ENCODE measurements around the gene SYNGAP1. TPM values are rescaled to one million over a fixed set of nuclear protein-coding genes. Genes with fewer than 3 reads are reported as not detected.

The SYNGAP1 gene
- polyA plus RNA-seq, 1 donor from 2014 or later: 4.3 TPM

- no peaks in the 10 kb centered on the region for H4K20me1 ChIP-seq (ENCODE audit: insufficient read depth)
- no peaks in the 10 kb centered on the region for H3K36me3 ChIP-seq (ENCODE audit: insufficient read depth, low read length)
- no peaks in the 10 kb centered on the region for H3F3A ChIP-seq (ENCODE audit: insufficient read depth, low read length, poor library complexity, severe bottlenecking)
- H3K9ac ChIP-seq (ENCODE audit: low read length): peak overlapping the region; percentile 84
- H2AFZ ChIP-seq (ENCODE audit: low read depth, low read length): peak overlapping the region; percentile 83
- H3K27ac ChIP-seq (ENCODE audit: low read length): peak overlapping the region; percentile 67
- H3K9me2 ChIP-seq (ENCODE audit: insufficient read depth, low read length): no peaks in the 10 kb centered on the region
- H3K4me2 ChIP-seq (ENCODE audit: low read length): peak overlapping the region; percentile 97
- no peaks in the 10 kb centered on the region for H3K9me3 ChIP-seq (ENCODE audit: low read length)
- TF ChIP-seq EZH2 (IDR thresholded peaks at IDR 0.05; ENCODE audit: borderline replicate concordance, insufficient read depth, low read length, poor library complexity, severe bottlenecking) (no peak), REST (IDR thresholded peaks at IDR 0.05; ENCODE audit: borderline replicate concordance) (peak; percentile 20), POLR2AphosphoS5 (IDR thresholded peaks at IDR 0.05) (peak; percentile 15), MXI1 (conservative IDR thresholded peaks at IDR 0.05; ENCODE audit: poor library complexity, severe bottlenecking) (peak; percentile 91), CTCF (IDR thresholded peaks at IDR 0.05; ENCODE audit: poor library complexity, severe bottlenecking) (no peak)
- no peaks in the 10 kb centered on the region for H3K27me3 ChIP-seq (ENCODE audit: insufficient read depth, low read depth, low read length)
- H3K4me3 ChIP-seq (ENCODE audit: low read length): peak overlapping the region; percentile 83
- peaks cover 4% of the 10 kb centered on the region for H3K79me2 ChIP-seq (replicated peaks; ENCODE audit: insufficient read depth, low read length)
These were observed 9.7 kb upstream of the SYNGAP1 start for GRCh38 chr6:33410050-33410710.

- peak within 1 kb of the TSS; percentile 84 for H3K9ac ChIP-seq (ENCODE audit: low read length)
- H2AFZ ChIP-seq (ENCODE audit: low read depth, low read length): peak within 1 kb of the TSS; percentile 83
- H3K9me3 ChIP-seq (ENCODE audit: low read length): no peaks in the 10 kb centered on the region
- no peaks in the 10 kb centered on the region for H4K20me1 ChIP-seq (ENCODE audit: insufficient read depth)
- no peaks in the 10 kb centered on the region for H3K9me2 ChIP-seq (ENCODE audit: insufficient read depth, low read length)
- TF ChIP-seq POLR2AphosphoS5 (IDR thresholded peaks at IDR 0.05) (peak; percentile 59), CTCF (IDR thresholded peaks at IDR 0.05; ENCODE audit: poor library complexity, severe bottlenecking) (peak; percentile 25), EP300 (conservative IDR thresholded peaks at IDR 0.05; ENCODE audit: poor library complexity, severe bottlenecking) (no peak), TAF1 (IDR thresholded peaks at IDR 0.05; ENCODE audit: low read depth) (peak; percentile 41), EZH2 (IDR thresholded peaks at IDR 0.05; ENCODE audit: borderline replicate concordance, insufficient read depth, low read length, poor library complexity, severe bottlenecking) (no peak), MXI1 (conservative IDR thresholded peaks at IDR 0.05; ENCODE audit: poor library complexity, severe bottlenecking) (no peak), REST (IDR thresholded peaks at IDR 0.05; ENCODE audit: borderline replicate concordance) (peak; percentile 36), RAD21 (conservative IDR thresholded peaks at IDR 0.05) (no peak)
- no peaks in the 10 kb centered on the region for H3F3A ChIP-seq (ENCODE audit: insufficient read depth, low read length, poor library complexity, severe bottlenecking)
- peak within 1 kb of the TSS; percentile 83 for H3K4me3 ChIP-seq (ENCODE audit: low read length)
- H3K36me3 ChIP-seq (ENCODE audit: insufficient read depth, low read length): peaks cover 3% of the 10 kb centered on the region
- peaks cover 12% of the 10 kb centered on the region for H3K79me2 ChIP-seq (replicated peaks; ENCODE audit: insufficient read depth, low read length)
- H3K27ac ChIP-seq (ENCODE audit: low read length): peak within 1 kb of the TSS; percentile 67
- H3K27me3 ChIP-seq (ENCODE audit: insufficient read depth, low read depth, low read length): no peaks in the 10 kb centered on the region
- H3K4me2 ChIP-seq (ENCODE audit: low read length): peak within 1 kb of the TSS; percentile 97
These were observed 8.9 kb upstream of the SYNGAP1 start, which contains the start of gene PHF1 for GRCh38 chr6:33410711-33411631. Gene PHF1 (plus strand): TSS chr6:33411014. CDS start chr6:33412264, 1,250 bp downstream.

All from neural cell (in vitro differentiated cells).